ENCODE results near the gene EPM2A. TPM values are rescaled to one million over a fixed set of nuclear protein-coding genes. Genes with fewer than 3 reads are reported as not detected.

EPM2A gene
- total RNA-seq, 1 experiment from 2014 or later = 8.5 TPM

DNA sequence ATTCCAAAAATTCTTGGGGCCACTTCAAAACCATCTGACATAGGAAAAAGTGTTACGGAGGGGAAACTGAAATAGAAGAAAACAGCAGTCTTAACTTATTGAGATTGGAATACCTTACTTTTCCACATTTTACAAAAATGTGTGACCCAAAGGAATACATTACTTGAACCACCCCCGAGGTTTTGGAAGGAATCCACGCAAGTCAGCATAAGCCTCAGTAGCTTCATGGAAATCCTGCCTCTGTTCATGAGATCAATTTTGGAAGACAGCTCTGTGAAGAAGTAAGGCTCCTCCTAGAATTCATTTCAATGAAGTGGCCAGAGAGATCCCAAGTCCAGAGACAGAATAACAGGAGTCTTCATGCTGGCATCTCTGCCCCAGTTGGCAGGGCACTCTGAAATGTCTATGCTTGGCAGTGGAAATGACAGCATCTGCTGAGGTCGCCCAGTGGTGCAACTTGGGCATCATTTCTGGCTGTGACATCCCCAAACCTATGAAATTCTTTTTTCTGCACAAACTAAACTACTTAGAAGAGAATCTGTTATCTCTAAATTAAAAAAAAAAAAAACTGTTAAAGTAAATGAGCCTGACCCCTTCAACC, 132.5 kb downstream of the EPM2A start:
- no peak for DNase-seq
- Histone ChIP-seq H3K27me3 (no peaks in the 10 kb centered on the region), H3K9me3 (no peaks in the 10 kb centered on the region; the same call in 1 of the 2 replicates), H3K4me3 (no peak overlapping the region), H3K36me3 (no peaks in the 10 kb centered on the region)

DNA sequence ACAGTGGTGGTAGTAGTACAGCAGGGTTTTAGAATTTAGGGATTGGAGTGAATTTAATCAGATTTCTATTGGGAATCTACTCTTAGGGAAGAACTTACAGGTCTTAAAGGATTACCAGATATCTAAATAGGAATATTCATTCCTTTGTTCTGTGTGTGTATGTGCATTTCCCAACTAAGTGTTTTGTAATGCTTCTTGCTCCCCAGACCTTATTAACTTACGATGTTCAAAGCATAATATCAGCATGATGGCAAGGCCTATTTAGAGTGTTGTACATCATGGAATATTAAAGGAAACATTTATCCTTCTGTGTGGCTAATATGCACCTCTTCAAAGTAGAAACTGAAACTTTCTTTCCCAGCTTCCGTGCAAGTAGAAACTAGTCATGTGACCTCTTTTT, 133.9 kb downstream of the EPM2A start:
- no peak for DNase-seq
- Histone ChIP-seq H3K9me3 (no peaks in the 10 kb centered on the region; the same call in 1 of the 2 replicates), H3K36me3 (no peaks in the 10 kb centered on the region), H3K27me3 (no peaks in the 10 kb centered on the region), H3K4me3 (no peak overlapping the region)

- Histone ChIP-seq H3K27me3 (no peaks in the 10 kb centered on the region), H3K9me3 (no peaks in the 10 kb centered on the region; the same call in 1 of the 2 replicates), H3K36me3 (no peaks in the 10 kb centered on the region), H3K4me3 (no peak overlapping the region)
- no peak for DNase-seq
Observed at GRCh38 chr6:145600299-145600698, 135.0 kb downstream of the EPM2A start.

GRCh38 chr6:145588981-145589380, 146.3 kb downstream of the EPM2A start:
- Histone ChIP-seq H3K27me3 (no peaks in the 10 kb centered on the region), H3K36me3 (no peaks in the 10 kb centered on the region), H3K9me3 (no peaks in the 10 kb centered on the region), H3K4me3 (no peak overlapping the region)
- DNase-seq = no peak

DNA sequence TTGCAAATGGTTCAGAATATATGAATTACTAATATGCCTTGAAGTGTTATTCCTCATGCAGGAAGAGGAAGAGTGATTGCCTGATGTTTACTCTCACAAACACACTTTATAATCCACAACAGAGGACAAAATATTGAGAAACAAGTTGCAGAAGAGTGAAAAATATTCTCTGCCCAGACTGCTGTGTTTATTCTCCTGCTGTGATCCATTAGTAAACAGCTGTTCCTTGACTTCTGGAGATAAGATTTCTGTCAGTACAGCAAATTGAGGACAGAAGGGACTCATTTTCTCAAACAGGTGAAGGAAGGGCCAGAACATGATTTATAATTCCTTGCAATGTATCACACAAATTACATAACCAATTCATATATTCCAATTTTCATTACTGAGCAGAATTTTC, 148.0 kb downstream of the EPM2A start:
- Histone ChIP-seq H3K27me3 (no peaks in the 10 kb centered on the region), H3K4me3 (no peak overlapping the region), H3K9me3 (no peaks in the 10 kb centered on the region), H3K36me3 (no peaks in the 10 kb centered on the region)
- DNase-seq = no peak

- no peak for DNase-seq
- Histone ChIP-seq H3K4me3 (no peak overlapping the region), H3K27me3 (no peaks in the 10 kb centered on the region), H3K9me3 (no peaks in the 10 kb centered on the region), H3K36me3 (no peaks in the 10 kb centered on the region)
Observed at GRCh38 chr6:145583753-145584152, 151.6 kb downstream of the EPM2A start.

Other genes with a start within 250 kb of the EPM2A start
- 4.1 and 6.2 TPM in 2 replicates for gene FBXO30, start 79.3 kb upstream of the EPM2A start, total RNA-seq (2014; rRNA removed; shearing (Covaris generic); ENCODE audit: low replicate concordance)
- gene SHPRH, start 228.8 kb upstream of the EPM2A start, total RNA-seq (2014; rRNA removed; shearing (Covaris generic); ENCODE audit: low replicate concordance) = 3.7 and 4.9 TPM in 2 replicates